Neutrophil (primary cell): Measurements from ENCODE around the gene KTN1.

Experiments
- H3K27ac ChIP-seq: fragments of 200-600 bp; sonication (generic); 2 replicates; pipeline ENCODE4 v1.5.1; 2016; ENCODE audit warnings: mild to moderate bottlenecking, moderate library complexity
- H3K27me3 ChIP-seq: fragments of 200-600 bp; sonication (generic); 2 replicates; pipeline ENCODE4 v1.6.0; 2016; ENCODE audit warnings: mild to moderate bottlenecking
- H3K36me3 ChIP-seq: fragments of 200-600 bp; sonication (generic); 2 replicates; pipeline ENCODE4 v1.5.1; 2017
- H3K4me1 ChIP-seq, 2 experiments: fragments of 200-600 bp in 1 of 2; sonication (generic) in 1 of 2; 1 replicate in 1 of 2; 2 replicates in 1 of 2; pipeline versions ENCODE4 v1.5.1 to v1.6.1; 2013 to 2016; ENCODE audit warnings: low read depth in 1 of 2, low read length in 1 of 2, mild to moderate bottlenecking in 1 of 2, moderate library complexity in 1 of 2; ENCODE audit not compliant: control insufficient read depth in 1 of 2, insufficient read depth in 1 of 2
- H3K4me3 ChIP-seq, 2 experiments: fragments of 200-600 bp in 1 of 2; sonication (generic) in 1 of 2; 1 replicate in 1 of 2; 2 replicates in 1 of 2; pipeline ENCODE4 v1.5.1; 2013 to 2016; ENCODE audit warnings: low read depth in 1 of 2, low read length in 1 of 2, mild to moderate bottlenecking in 1 of 2, moderate library complexity in 1 of 2
- H3K9me3 ChIP-seq: fragments of 200-600 bp; sonication (generic); 2 replicates; pipeline ENCODE4 v1.5.1; 2016
- CTCF ChIP-seq: fragments of 200-600 bp; sonication (generic); IDR thresholded peaks from 2 replicates; pipeline ENCODE4 v1.5.1; 2016; ENCODE audit warnings: antibody characterized with exemption

KTN1 gene

GRCh38 chr14:55610713-55611370 is 30.8 kb downstream of the KTN1 start:
- Histone ChIP-seq H3K36me3 (peaks cover 5% of the 10 kb centered on the region), H3K27me3 (no peaks in the 10 kb centered on the region), H3K27ac (no peak overlapping the region), H3K4me1 (no peaks in the 10 kb centered on the region), H3K4me3 (no peak overlapping the region), H3K9me3 (no peaks in the 10 kb centered on the region)
- TF ChIP-seq CTCF = no peak

GRCh38 chr14:55611859-55612258 is 31.9 kb downstream of the KTN1 start:
- Histone ChIP-seq H3K4me3 (no peak overlapping the region), H3K27me3 (no peaks in the 10 kb centered on the region), H3K4me1 (no peaks in the 10 kb centered on the region), H3K36me3 (peaks cover 14% of the 10 kb centered on the region), H3K9me3 (no peaks in the 10 kb centered on the region), H3K27ac (no peak overlapping the region)
- no peak for TF ChIP-seq CTCF

- no peak for TF ChIP-seq CTCF
Measured at GRCh38 chr14:55614304-55614703, 34.3 kb downstream of the KTN1 start.

GRCh38 chr14:55620277-55620676 is 40.3 kb downstream of the KTN1 start:
- Histone ChIP-seq H3K36me3 (peaks cover 75% of the 10 kb centered on the region), H3K4me1 (no peaks in the 10 kb centered on the region), H3K27me3 (no peaks in the 10 kb centered on the region), H3K27ac (no peak overlapping the region), H3K4me3 (no peak overlapping the region), H3K9me3 (no peaks in the 10 kb centered on the region)
- no peak for TF ChIP-seq CTCF

More at GRCh38 chr14:55614304-55614703, 34.3 kb downstream of the KTN1 start:
- no peak overlapping the region for H3K4me3 ChIP-seq
- peaks cover 35% of the 10 kb centered on the region for H3K36me3 ChIP-seq
- H3K9me3 ChIP-seq = no peaks in the 10 kb centered on the region
- no peak overlapping the region for H3K27ac ChIP-seq
- no peaks in the 10 kb centered on the region for H3K4me1 ChIP-seq
- H3K27me3 ChIP-seq = no peaks in the 10 kb centered on the region

GRCh38 chr14:55620981-55621380 is 41.0 kb downstream of the KTN1 start:
- H3K4me1 ChIP-seq = no peaks in the 10 kb centered on the region
- H3K9me3 ChIP-seq = no peaks in the 10 kb centered on the region

More at GRCh38 chr14:55620981-55621380, 41.0 kb downstream of the KTN1 start:
- no peak for TF ChIP-seq CTCF
- Histone ChIP-seq H3K27ac (no peak overlapping the region), H3K36me3 (peaks cover 75% of the 10 kb centered on the region), H3K4me3 (no peak overlapping the region), H3K27me3 (no peaks in the 10 kb centered on the region)
